Spleen (tissue), 7 donors: ENCODE measurements around the gene RAI14.

Experiments
- CTCF ChIP-seq, 11 experiments: fragments of 200-600 bp in 7 of 11; fragments of 450-650 bp in 4 of 11; sonication (generic) in 4 of 11; IDR thresholded peaks in 8 of 11; conservative IDR thresholded peaks in 3 of 11; 1 replicate in 7 of 11; 2 replicates in 4 of 11; pipeline versions ENCODE4 v1.4.0 to v1.8.0; 2016 to 2021; ENCODE audit warnings: antibody characterized with exemption in 11 of 11, inconsistent platforms in 4 of 11, mild to moderate bottlenecking in 1 of 11
- POLR2A ChIP-seq, 3 donors: fragments of 450-650 bp; IDR thresholded peaks; one replicate each; pipeline ENCODE4 v1.5.1; 2017; ENCODE audit warnings: antibody characterized with exemption in 3 of 3, mild to moderate bottlenecking in 1 of 3
- POLR2AphosphoS5 ChIP-seq, 3 donors: sonication (generic); formaldehyde crosslinking; IDR thresholded peaks; one replicate each; pipeline ENCODE4 v1.5.1; 2017; ENCODE audit warnings: antibody characterized with exemption in 3 of 3
- donor health status: DM: no; HTN: no; CAD: no; lungs with moderate emphysema.
- donor health status: DM: no; HTN: no; CAD: no.
- donor health status: DM: no; HTN: no; CAD: no.

- TF ChIP-seq CTCF (IDR thresholded peaks at IDR 0.05 in 8 of 11, conservative IDR thresholded peaks at IDR 0.05 in 3 of 11) (no peak), POLR2A (IDR thresholded peaks at IDR 0.05) (no peak), POLR2AphosphoS5 (IDR thresholded peaks at IDR 0.05) (no peak)
Observed at GRCh38 chr5:34639852-34640626, 16.1 kb upstream of the RAI14 start.
